T-cell (primary cell): ENCODE data around the gene PRKX. TPM values are rescaled to one million over a fixed set of nuclear protein-coding genes. Genes with fewer than 3 reads are reported as not detected.
"Not testable (repeated sequence)": the region's sequence is repeated elsewhere in the genome, so short reads cannot be mapped to it uniquely, and the experiment has no call there.

Experiments
- ATAC-seq, 4 experiments: fragments of 200-7000 bp in 3 of 4; fragments of 150-1000 bp in 1 of 4; cut with Tn5 transposase; replicated peaks in 1 of 4; 1 replicate in 3 of 4; 2 replicates in 1 of 4; pipeline ENCODE4 v1.10.0; 2021; ENCODE audit warnings: moderate library complexity in 3 of 4, mild to moderate bottlenecking in 2 of 4, moderate number of reproducible peaks in 1 of 4
- CTCF ChIA-PET, 2 donors: fragments of 300-600 bp; sonication (Branson Sonifier 250); formaldehyde crosslinking; loops; one replicate each; lab custom pipeline; 2022; ENCODE audit warnings: antibody characterized with exemption in 2 of 2; lab: Charles Lee
- POLR2A ChIA-PET, 2 donors: fragments of 300-600 bp; sonication (Branson Sonifier 250); formaldehyde crosslinking; loops; one replicate each; lab custom pipeline; 2022; ENCODE audit warnings: antibody characterized with exemption in 2 of 2; lab: Charles Lee
- DNase-seq, 35 experiments: peaks; one replicate each; pipeline versions ENCODE4 v3.0.0 to v3.0.0-alpha.2; 2013 to 2023
- H3K27ac ChIP-seq: one replicate; pipeline ENCODE4 v1.5.1; 2013; ENCODE audit warnings: low read length
- H3K27me3 ChIP-seq, 2 experiments: replicated peaks in 1 of 2; 1 replicate in 1 of 2; 2 replicates in 1 of 2; pipeline versions ENCODE4 v1.6.1 to v1.7.0; 2013; ENCODE audit warnings: low read length in 1 of 2, mixed read lengths in 1 of 2; ENCODE audit not compliant: control insufficient read depth in 2 of 2, insufficient read depth in 2 of 2; ENCODE audit errors: extremely low read depth in 1 of 2
- H3K36me3 ChIP-seq, 2 donors: 1 replicate in 1 of 2; 2 replicates in 1 of 2; pipeline versions ENCODE4 v1.6.1 to v1.7.0; 2013; ENCODE audit warnings: low read length in 1 of 2; ENCODE audit not compliant: control insufficient read depth in 2 of 2, insufficient read depth in 1 of 2; ENCODE audit errors: extremely low read depth in 1 of 2
- H3K4me1 ChIP-seq, 2 experiments: 1 replicate in 1 of 2; 2 replicates in 1 of 2; pipeline versions ENCODE4 v1.6.1 to v1.7.0; 2013; ENCODE audit warnings: low read length in 2 of 2, mixed read lengths in 1 of 2; ENCODE audit not compliant: insufficient read depth in 2 of 2, control insufficient read depth in 1 of 2; ENCODE audit errors: extremely low read depth in 1 of 2
- H3K4me3 ChIP-seq, 2 donors: 1 replicate in 1 of 2; 2 replicates in 1 of 2; pipeline versions ENCODE4 v1.5.1 to v1.7.0; 2013; ENCODE audit warnings: mild to moderate bottlenecking in 2 of 2, low read length in 1 of 2, moderate library complexity in 1 of 2; ENCODE audit not compliant: control insufficient read depth in 1 of 2; ENCODE audit errors: extremely low read depth in 1 of 2
- H3K9me3 ChIP-seq: 2 replicates; pipeline ENCODE4 v1.7.0; 2013
- H3K27ac Mint-ChIP-seq, 2 donors: one replicate each; pipeline ENCODE4 v1.8.0; 2020 to 2021; ENCODE audit warnings: mild to moderate bottlenecking in 2 of 2, mixed read lengths in 2 of 2
- H3K27me3 Mint-ChIP-seq, 2 donors: one replicate each; pipeline ENCODE4 v1.8.0; 2021 to 2022; ENCODE audit warnings: mixed read lengths in 2 of 2
- H3K36me3 Mint-ChIP-seq: one replicate; pipeline ENCODE4 v1.8.0; 2021; ENCODE audit warnings: mixed read lengths
- H3K4me1 Mint-ChIP-seq, 3 donors: one replicate each; pipeline ENCODE4 v1.8.0; 2020 to 2022; ENCODE audit warnings: mixed read lengths in 3 of 3, mild to moderate bottlenecking in 1 of 3
- H3K4me3 Mint-ChIP-seq, 3 donors: one replicate each; pipeline ENCODE4 v1.8.0; 2020 to 2022; ENCODE audit warnings: mild to moderate bottlenecking in 3 of 3, mixed read lengths in 3 of 3, moderate library complexity in 3 of 3
- H3K9me3 Mint-ChIP-seq, 3 donors: one replicate each; pipeline ENCODE4 v1.8.0; 2020 to 2022; ENCODE audit warnings: mixed read lengths in 3 of 3
- WGBS: methylation state at CpG from one replicate; pipeline ENCODE4 v1.1.5; 2013; ENCODE audit warnings: missing lambda C conversion rate; ENCODE audit not compliant: insufficient coverage; 5-methylcytosine and 5-hydroxymethylcytosine counted together
- total RNA-seq, 35 experiments: library from RNA in 6 of 35; stranded (reverse) in 6 of 35; fragments of 120-200 nt in 1 of 35; gene quantifications; one replicate each; pipeline versions ENCODE4 v1.2.1 to v1.2.4 and lab custom pipeline; 2013 to 2026

The PRKX gene
- total RNA-seq, 5 donors from 2014 or later (not counting 1 experiment from before 2014, with no cell fraction given), result 55.9 to 83.2 (median 63.2) TPM

DNA sequence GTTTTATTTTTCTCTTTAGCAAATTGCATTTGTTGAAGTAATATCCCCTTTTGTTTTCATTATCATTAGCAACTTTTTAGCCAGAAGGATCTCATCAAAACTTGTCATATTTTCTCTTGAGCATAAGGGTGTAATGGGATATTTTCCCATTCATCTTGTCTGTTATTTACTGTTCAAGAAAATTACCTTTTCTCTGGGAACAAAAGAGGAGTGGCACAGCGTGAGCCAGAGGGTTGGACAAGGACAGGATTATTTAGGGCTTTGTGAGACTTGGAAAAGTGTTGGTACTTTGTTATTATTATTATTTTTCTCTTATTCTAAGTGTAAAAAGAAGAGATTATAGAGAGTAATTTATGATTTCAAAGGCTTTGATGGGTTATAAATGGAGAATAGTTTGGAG lies 135.9 kb downstream of the PRKX start:
- Histone ChIP-seq H3K4me3 (no peak overlapping the region), H3K9me3 (no peaks in the 10 kb centered on the region), H3K27ac (no peak overlapping the region), H3K4me1 (no peaks in the 10 kb centered on the region), H3K36me3 (no peaks in the 10 kb centered on the region), H3K27me3 (no peaks in the 10 kb centered on the region)
- CTCF ChIA-PET, result no interaction called here
- POLR2A ChIA-PET, result no interaction called here
- no CpG with 5 or more reads among the region's 1 CpG for WGBS
- no peak for ATAC-seq
- H3K4me3 Mint-ChIP-seq, result no peak overlapping the region
- H3K27ac Mint-ChIP-seq, result no peak overlapping the region
- H3K27me3 Mint-ChIP-seq, result peaks cover 0 to 17% of the 10 kb centered on the region in 2 donors
- no peaks in the 10 kb centered on the region for H3K4me1 Mint-ChIP-seq
- peaks cover 0 to 4% (median 0%) of the 10 kb centered on the region in 3 donors for H3K9me3 Mint-ChIP-seq
- no peak for DNase-seq
- peaks cover 2% of the 10 kb centered on the region for H3K36me3 Mint-ChIP-seq

DNA sequence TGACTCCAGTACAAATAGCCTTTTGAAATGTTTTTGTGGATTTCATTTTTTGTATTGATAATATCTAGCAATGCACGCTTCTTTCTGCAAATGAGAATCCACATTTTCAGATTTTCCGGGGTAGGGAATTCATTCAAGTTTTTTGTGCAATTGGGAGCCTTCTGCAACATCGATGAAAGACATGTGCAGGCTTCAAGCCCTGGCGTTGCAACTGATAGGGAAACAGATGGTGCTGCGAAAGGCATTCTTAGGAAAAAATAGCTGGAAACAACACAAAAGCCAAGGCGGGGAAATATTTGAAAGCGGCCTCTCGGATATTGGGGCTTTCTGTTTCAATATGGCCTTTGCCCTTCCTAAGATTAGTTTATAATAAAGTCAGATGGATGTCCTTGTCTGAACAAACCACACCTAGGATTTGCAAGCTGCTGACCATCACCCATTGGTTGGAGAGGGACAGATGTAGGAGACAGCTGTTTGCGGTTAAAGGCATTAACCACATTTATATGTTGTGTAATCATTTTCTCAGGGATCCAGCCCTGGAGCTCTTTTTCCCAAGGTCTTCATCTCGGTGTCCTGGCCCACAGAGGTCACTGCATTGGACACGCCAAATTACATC lies 136.5 kb downstream of the PRKX start:
- no peak overlapping the region for H3K27ac Mint-ChIP-seq
- H3K36me3 Mint-ChIP-seq, result peaks cover 5% of the 10 kb centered on the region
- DNase-seq (no peak), ATAC-seq (no peak)
- 88% methylated on average over 3 of the region's 11 CpGs for WGBS
- no peaks in the 10 kb centered on the region for H3K27me3 ChIP-seq
- no peaks in the 10 kb centered on the region for H3K4me1 ChIP-seq
- no peaks in the 10 kb centered on the region for H3K4me1 Mint-ChIP-seq
- peaks cover 0 to 4% (median 0%) of the 10 kb centered on the region in 3 donors for H3K9me3 Mint-ChIP-seq
- ChIA-PET POLR2A (no interaction called here), CTCF (no interaction called here)
- H3K4me3 Mint-ChIP-seq, result no peak overlapping the region
- H3K36me3 ChIP-seq, result no peaks in the 10 kb centered on the region
- no peaks in the 10 kb centered on the region for H3K9me3 ChIP-seq
- H3K27me3 Mint-ChIP-seq, result peaks cover 0 to 15% of the 10 kb centered on the region in 2 donors
- no peak overlapping the region for H3K4me3 ChIP-seq
- H3K27ac ChIP-seq, result no peak overlapping the region

DNA sequence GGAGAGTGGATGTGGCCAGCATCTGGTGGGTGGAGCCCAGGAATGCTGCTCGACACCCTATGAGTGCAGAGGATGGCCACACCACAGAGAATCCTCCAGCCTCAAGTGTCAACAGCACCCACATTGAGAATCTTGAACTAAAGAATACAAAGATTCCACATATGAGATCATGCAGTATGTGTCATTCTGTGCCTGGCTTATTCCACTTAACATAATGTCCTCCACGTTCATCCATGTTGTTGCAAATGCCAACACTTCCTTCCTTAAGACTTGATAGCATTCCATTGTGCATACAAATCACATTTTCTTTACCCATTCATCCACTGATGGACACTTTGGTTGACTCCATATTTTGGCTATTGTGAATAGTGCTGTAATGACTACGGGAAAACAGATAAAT lies 145.8 kb downstream of the PRKX start:
- Histone ChIP-seq H3K4me1 (no peaks in the 10 kb centered on the region), H3K4me3 (no peak overlapping the region), H3K27ac (no peak overlapping the region), H3K9me3 (no peaks in the 10 kb centered on the region), H3K27me3 (no peaks in the 10 kb centered on the region), H3K36me3 (no peaks in the 10 kb centered on the region)
- no peak for DNase-seq
- no peak for ATAC-seq
- no peak overlapping the region for H3K4me3 Mint-ChIP-seq
- CTCF ChIA-PET, result no interaction called here
- H3K27ac Mint-ChIP-seq, result no peak overlapping the region
- POLR2A ChIA-PET, result no interaction called here
- H3K36me3 Mint-ChIP-seq, result peaks cover 4% of the 10 kb centered on the region
- H3K27me3 Mint-ChIP-seq, result no peaks in the 10 kb centered on the region
- H3K4me1 Mint-ChIP-seq, result no peaks in the 10 kb centered on the region
- H3K9me3 Mint-ChIP-seq, result no peaks in the 10 kb centered on the region
- WGBS, result no CpG with 5 or more reads among the region's 3 CpGs

DNA sequence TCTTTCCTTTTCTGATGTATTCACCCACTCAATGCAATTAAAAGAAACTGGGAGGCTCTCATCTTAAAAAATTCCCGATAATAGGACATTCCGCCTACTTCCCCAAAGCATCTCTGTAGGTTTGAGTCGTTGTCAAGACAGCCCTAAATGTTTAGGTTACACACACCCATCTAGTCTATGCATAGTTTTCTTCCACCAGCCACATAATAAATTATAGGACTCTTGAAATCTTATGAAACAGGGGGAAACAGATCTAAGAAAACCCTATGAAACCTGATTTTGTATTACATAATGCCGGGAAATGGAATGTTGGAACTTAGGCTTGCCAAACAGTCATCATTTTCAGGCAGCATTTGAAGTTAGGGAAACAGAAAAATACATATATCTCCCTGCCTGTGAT lies 150.0 kb downstream of the PRKX start:
- no peak for DNase-seq
- no CpG with 5 or more reads among the region's 4 CpGs for WGBS
- Histone ChIP-seq H3K4me1 (no peaks in the 10 kb centered on the region), H3K27ac (no peak overlapping the region), H3K36me3 (no peaks in the 10 kb centered on the region), H3K4me3 (no peak overlapping the region), H3K9me3 (no peaks in the 10 kb centered on the region), H3K27me3 (no peaks in the 10 kb centered on the region)
- CTCF ChIA-PET, result no interaction called here
- Mint-ChIP-seq H3K4me1 (no peaks in the 10 kb centered on the region), H3K27me3 (no peaks in the 10 kb centered on the region), H3K4me3 (no peak overlapping the region), H3K27ac (no peak overlapping the region), H3K9me3 (peaks cover 0 to 3% (median 0%) of the 10 kb centered on the region in 3 donors), H3K36me3 (no peaks in the 10 kb centered on the region)
- ATAC-seq, result no peak
- POLR2A ChIA-PET, result no interaction called here

DNA sequence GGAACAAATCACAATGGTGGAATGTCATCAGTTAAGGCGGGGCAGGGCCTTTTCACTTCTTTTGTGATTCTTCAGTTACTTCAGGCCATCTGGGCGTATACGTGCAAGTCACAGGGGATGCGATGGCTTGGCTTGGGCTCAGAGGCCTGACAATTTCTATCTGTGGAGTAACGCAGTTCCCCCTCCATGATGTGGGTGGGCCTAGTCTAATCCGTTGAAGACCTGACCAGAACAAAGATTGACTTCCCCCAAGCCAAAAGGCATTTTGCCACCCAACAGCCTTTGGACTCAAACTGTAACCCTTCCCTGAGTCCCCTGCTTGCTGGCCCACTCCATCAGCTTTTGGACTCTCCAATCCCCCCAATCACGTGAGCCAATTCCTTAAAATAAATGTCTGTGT lies 153.4 kb downstream of the PRKX start:
- H3K36me3 Mint-ChIP-seq, H3K27ac ChIP-seq, POLR2A ChIA-PET, DNase-seq, H3K4me3 Mint-ChIP-seq, H3K4me1 ChIP-seq, H3K36me3 ChIP-seq, CTCF ChIA-PET, ATAC-seq, H3K27ac Mint-ChIP-seq, H3K4me3 ChIP-seq, H3K4me1 Mint-ChIP-seq, H3K9me3 ChIP-seq, H3K9me3 Mint-ChIP-seq, H3K27me3 Mint-ChIP-seq, H3K27me3 ChIP-seq: not testable (repeated sequence)
- 97% methylated on average over 5 of the region's 7 CpGs for WGBS
